Coronary artery (tissue), 2 donors: ENCODE data around the gene CANT1.
A peak's percentile ranks its signal among the peaks of the same experiment; 100 is the strongest.
"Not testable (repeated sequence)": the region's sequence is repeated elsewhere in the genome, so short reads cannot be mapped to it uniquely, and the experiment has no call there.

ENCODE experiments used
- DNase-seq: peaks from one replicate; pipeline ENCODE4 v3.0.0-alpha.2; 2017; ENCODE audit warnings: low spot score
- H3K27ac ChIP-seq, 2 donors: fragments of 200-600 bp; sonication (generic); one replicate each; pipeline ENCODE4 v1.5.1; 2016 to 2019
- H3K4me3 ChIP-seq: fragments of 200-600 bp; sonication (generic); 2 replicates; pipeline ENCODE4 v1.5.1; 2016; ENCODE audit warnings: mild to moderate bottlenecking, moderate library complexity
- CTCF ChIP-seq: fragments of 200-600 bp; sonication (generic); IDR thresholded peaks from one replicate; pipeline ENCODE4 v1.5.1; 2019; ENCODE audit warnings: antibody characterized with exemption

The CANT1 gene

GRCh38 chr17:79022507-79022991 lies 13.0 kb upstream of the CANT1 start:
- Histone ChIP-seq H3K27ac (peak overlapping the region; percentile 88 to 97), H3K4me3 (peak overlapping the region; percentile 95)
- peak; percentile 95 for DNase-seq
- no peak for TF ChIP-seq CTCF

- DNase-seq: not testable (repeated sequence)
- Histone ChIP-seq H3K4me3 (peak overlapping the region; percentile 95), H3K27ac (peak overlapping the region; percentile 88 to 97)
These were observed 12.4 kb upstream of the CANT1 start for GRCh38 chr17:79021929-79022328.

GRCh38 chr17:79020631-79021301 lies 11.2 kb upstream of the CANT1 start:
- peak; percentile 71 for DNase-seq
- TF ChIP-seq CTCF: no peak
- Histone ChIP-seq H3K4me3 (no peak overlapping the region), H3K27ac (peak overlapping the region; percentile 88 to 97)

GRCh38 chr17:79019632-79020584 lies 10.3 kb upstream of the CANT1 start:
- H3K27ac ChIP-seq: peak overlapping the region; percentile 88 to 97
- peak; percentile 98 for DNase-seq
- peak overlapping the region; percentile 31 for H3K4me3 ChIP-seq
- peak; percentile 55 for TF ChIP-seq CTCF

GRCh38 chr17:79019261-79019631 lies 9.7 kb upstream of the CANT1 start:
- DNase-seq: no peak
- no peak overlapping the region for H3K4me3 ChIP-seq
- H3K27ac ChIP-seq: peak overlapping the region in 1 of 2 donors; percentile 88
- TF ChIP-seq CTCF: no peak

- DNase-seq: peak; percentile 45
- no peak for TF ChIP-seq CTCF
- H3K27ac ChIP-seq: no peak overlapping the region
- H3K4me3 ChIP-seq: no peak overlapping the region
These were observed 8.8 kb upstream of the CANT1 start for GRCh38 chr17:79018370-79018695.

- H3K4me3 ChIP-seq: no peak overlapping the region
- TF ChIP-seq CTCF: no peak
- DNase-seq: no peak
- H3K27ac ChIP-seq: no peak overlapping the region
These were observed 8.2 kb upstream of the CANT1 start for GRCh38 chr17:79017546-79018369.
